ENCODE measurements around the gene MYEOV.

GRCh38 chr11:69245041-69245440 lies 48.9 kb upstream of the MYEOV start:
- TF ChIP-seq CTCF (IDR thresholded peaks at IDR 0.05) (no peak), ZFX (IDR thresholded peaks at IDR 0.05; ENCODE audit: borderline replicate concordance) (no peak)

Measured in 22Rv1 (cell line).